ENCODE data around the gene MEI1. TPM values are rescaled to one million over a fixed set of nuclear protein-coding genes. Genes with fewer than 3 reads are reported as not detected.
A peak's percentile ranks its signal among the peaks of the same experiment; 100 is the strongest.

Gene MEI1
- total RNA-seq, 1 donor: 0.27 TPM

DNA sequence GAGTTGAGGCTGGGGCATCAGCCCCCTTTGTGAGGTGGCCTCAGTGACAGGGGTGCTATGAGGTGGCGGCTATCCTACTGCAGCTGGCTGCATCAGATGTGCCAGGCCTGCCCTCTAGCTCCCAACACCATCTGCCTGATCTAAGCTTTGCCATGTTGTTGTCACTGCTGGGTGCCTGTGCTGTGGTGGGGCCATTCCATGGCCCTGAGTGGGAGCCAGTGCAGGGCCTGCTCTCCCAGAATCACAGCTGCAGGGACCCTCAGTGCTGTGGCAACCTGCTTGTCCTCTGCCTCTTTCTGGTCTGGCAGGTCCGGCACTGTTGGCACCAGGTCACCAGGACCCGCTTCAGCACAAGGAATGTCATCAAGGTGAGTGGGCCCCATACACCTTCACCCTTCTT lies 8.8 kb upstream of the MEI1 start:
- no peak overlapping the region for H3K4me3 ChIP-seq (ENCODE audit: low read depth, low read length)
- no peak for TF ChIP-seq CTCF (IDR thresholded peaks at IDR 0.05; ENCODE audit: insufficient read depth, low read length)
- DNase-seq (ENCODE audit: low read depth): no peak

GRCh38 chr22:41695211-41695610 lies 4.1 kb upstream of the MEI1 start:
- DNase-seq (ENCODE audit: low read depth): no peak
- no peak overlapping the region for H3K4me3 ChIP-seq (ENCODE audit: low read depth, low read length)
- TF ChIP-seq CTCF (IDR thresholded peaks at IDR 0.05; ENCODE audit: insufficient read depth, low read length): no peak

DNA sequence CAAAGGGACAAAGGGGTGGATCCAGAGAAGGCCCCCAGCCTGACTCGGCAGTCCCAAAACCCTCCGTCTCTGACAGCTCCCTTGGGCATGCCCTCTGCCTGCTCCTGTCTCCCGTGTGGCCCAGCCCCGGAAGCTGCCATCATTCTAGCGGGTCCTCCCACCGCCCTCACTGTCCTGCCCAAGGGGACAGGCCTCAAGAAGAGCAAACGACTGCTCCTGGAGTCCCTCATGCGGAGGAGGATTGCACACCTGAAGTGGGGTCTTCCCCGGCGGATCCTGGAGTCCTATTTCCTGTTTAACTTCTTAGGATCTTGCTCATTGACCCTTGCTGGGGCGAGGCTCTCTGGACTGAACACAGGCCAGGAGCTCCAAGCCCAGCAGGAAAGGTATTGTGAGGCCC lies 2.6 kb upstream of the MEI1 start:
- no peak for DNase-seq (ENCODE audit: low read depth)
- H3K4me3 ChIP-seq (ENCODE audit: low read depth, low read length): no peak overlapping the region
- TF ChIP-seq CTCF (IDR thresholded peaks at IDR 0.05; ENCODE audit: insufficient read depth, low read length): no peak

- peak; percentile 96 for TF ChIP-seq CTCF (IDR thresholded peaks at IDR 0.05; ENCODE audit: insufficient read depth, low read length)
- peak; percentile 89 for DNase-seq (ENCODE audit: low read depth)
- H3K4me3 ChIP-seq (ENCODE audit: low read depth, low read length): peak overlapping the region; percentile 22
Observed at GRCh38 chr22:41697126-41697775, 2.1 kb upstream of the MEI1 start.

- H3K4me3 ChIP-seq (ENCODE audit: low read depth, low read length): no peak overlapping the region
- no peak for TF ChIP-seq CTCF (IDR thresholded peaks at IDR 0.05; ENCODE audit: insufficient read depth, low read length)
- no peak for DNase-seq (ENCODE audit: low read depth)
Observed at GRCh38 chr22:41700108-41700364, 733 bp downstream of the MEI1 start.

DNA sequence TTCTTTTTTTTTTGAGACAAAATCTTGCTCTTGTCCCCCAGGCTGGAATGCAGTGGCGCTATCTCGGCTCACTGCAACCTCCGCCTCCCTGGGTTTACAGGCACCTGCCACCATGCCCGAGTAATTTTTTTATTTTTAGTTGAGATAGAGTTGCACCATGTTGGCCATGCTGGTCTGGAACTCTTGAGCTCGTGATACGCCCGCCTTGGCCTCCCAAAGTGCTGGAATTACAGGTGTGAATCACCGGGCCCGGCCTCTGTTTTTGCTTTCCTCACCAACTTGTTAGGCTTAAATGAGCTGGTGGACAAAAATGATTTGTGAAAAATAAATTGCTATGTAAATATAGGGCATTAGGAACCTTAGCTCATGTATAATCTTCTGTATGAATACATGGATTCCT lies 3.5 kb downstream of the MEI1 start:
- no peak overlapping the region for H3K4me3 ChIP-seq (ENCODE audit: low read depth, low read length)
- DNase-seq (ENCODE audit: low read depth): no peak
- TF ChIP-seq CTCF (IDR thresholded peaks at IDR 0.05; ENCODE audit: insufficient read depth, low read length): no peak

GRCh38 chr22:41709341-41709740 lies 10.0 kb downstream of the MEI1 start:
- H3K4me3 ChIP-seq (ENCODE audit: low read depth, low read length): no peak overlapping the region
- no peak for DNase-seq (ENCODE audit: low read depth)
- no peak for TF ChIP-seq CTCF (IDR thresholded peaks at IDR 0.05; ENCODE audit: insufficient read depth, low read length)
